Breast epithelium (tissue), 3 donors: Measurements from ENCODE around the gene KIDINS220.

Experiments
- POLR2A ChIP-seq: fragments of 450-650 bp; IDR thresholded peaks from one replicate; pipeline ENCODE4 v1.6.1; 2016; ENCODE audit warnings: antibody characterized with exemption, mild to moderate bottlenecking, moderate library complexity
- POLR2AphosphoS5 ChIP-seq, 3 donors: sonication (generic); formaldehyde crosslinking; IDR thresholded peaks; one replicate each; pipeline ENCODE4 v1.6.1; 2017; ENCODE audit warnings: antibody characterized with exemption in 3 of 3
- TF ChIP-seq, protein P1 (sequence below), 3 donors: fragments of 450-650 bp; IDR thresholded peaks; one replicate each; pipeline ENCODE4 v1.5.1; 2016 to 2017; ENCODE audit warnings: antibody characterized with exemption in 3 of 3, mild to moderate bottlenecking in 3 of 3, moderate library complexity in 3 of 3

DNA sequence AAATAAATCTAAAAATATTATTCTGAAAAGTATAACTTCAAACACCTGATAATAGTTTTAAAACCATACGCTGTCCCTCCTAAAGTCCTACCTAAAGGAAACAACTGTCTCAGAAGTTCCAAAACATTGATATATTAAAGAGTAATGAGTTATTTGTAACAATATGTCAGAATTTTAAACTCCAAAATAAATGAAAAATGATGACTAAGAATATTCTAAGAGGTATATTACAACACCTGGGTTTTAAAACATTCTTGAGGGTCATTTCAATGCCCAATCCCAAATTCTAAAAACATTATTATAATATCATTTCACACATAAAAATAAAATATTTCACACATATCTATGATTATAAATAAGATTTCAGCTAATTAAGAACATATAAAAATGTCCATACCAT lies 20.2 kb downstream of the KIDINS220 start:
- TF ChIP-seq, protein P1, sequence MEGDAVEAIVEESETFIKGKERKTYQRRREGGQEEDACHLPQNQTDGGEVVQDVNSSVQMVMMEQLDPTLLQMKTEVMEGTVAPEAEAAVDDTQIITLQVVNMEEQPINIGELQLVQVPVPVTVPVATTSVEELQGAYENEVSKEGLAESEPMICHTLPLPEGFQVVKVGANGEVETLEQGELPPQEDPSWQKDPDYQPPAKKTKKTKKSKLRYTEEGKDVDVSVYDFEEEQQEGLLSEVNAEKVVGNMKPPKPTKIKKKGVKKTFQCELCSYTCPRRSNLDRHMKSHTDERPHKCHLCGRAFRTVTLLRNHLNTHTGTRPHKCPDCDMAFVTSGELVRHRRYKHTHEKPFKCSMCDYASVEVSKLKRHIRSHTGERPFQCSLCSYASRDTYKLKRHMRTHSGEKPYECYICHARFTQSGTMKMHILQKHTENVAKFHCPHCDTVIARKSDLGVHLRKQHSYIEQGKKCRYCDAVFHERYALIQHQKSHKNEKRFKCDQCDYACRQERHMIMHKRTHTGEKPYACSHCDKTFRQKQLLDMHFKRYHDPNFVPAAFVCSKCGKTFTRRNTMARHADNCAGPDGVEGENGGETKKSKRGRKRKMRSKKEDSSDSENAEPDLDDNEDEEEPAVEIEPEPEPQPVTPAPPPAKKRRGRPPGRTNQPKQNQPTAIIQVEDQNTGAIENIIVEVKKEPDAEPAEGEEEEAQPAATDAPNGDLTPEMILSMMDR (IDR thresholded peaks at IDR 0.05) = no peak
- TF ChIP-seq POLR2A = no peak
- no peak for TF ChIP-seq POLR2AphosphoS5 (IDR thresholded peaks at IDR 0.05)
